ENCODE results near the gene CLCA4.

CLCA4 gene

DNA sequence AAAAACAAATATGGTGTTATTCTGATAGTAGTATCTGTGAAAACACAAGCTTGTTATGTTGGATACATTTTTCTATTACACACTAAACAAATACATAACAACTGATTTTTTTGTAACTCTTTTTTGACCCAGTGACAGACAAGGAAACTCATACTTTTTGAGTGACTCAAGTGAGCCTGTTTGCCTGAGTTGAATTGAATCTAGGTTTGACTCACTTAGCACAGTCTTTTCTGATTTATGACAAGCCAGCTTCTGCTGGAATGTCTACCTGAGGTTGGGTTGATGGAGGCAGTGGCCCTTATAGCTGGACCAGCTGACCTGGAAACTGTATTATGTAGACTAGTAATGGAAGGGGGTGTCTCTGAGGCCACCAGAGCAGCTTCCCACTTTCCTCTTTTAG is 4.2 kb upstream of the CLCA4 start:
- no peaks in the 10 kb centered on the region for H3K4me1 ChIP-seq (ENCODE audit: low read depth, poor library complexity, severe bottlenecking)
- H3K4me3 ChIP-seq (IDR thresholded peaks at IDR 0.05; ENCODE audit: insufficient read depth, low read depth, low read length): no peak overlapping the region
- no peaks in the 10 kb centered on the region for H3K79me2 ChIP-seq (ENCODE audit: insufficient read depth, low read depth)
- H3K4me2 ChIP-seq: no peak overlapping the region
- H3K27ac ChIP-seq: no peak overlapping the region
- TF ChIP-seq, protein P1, sequence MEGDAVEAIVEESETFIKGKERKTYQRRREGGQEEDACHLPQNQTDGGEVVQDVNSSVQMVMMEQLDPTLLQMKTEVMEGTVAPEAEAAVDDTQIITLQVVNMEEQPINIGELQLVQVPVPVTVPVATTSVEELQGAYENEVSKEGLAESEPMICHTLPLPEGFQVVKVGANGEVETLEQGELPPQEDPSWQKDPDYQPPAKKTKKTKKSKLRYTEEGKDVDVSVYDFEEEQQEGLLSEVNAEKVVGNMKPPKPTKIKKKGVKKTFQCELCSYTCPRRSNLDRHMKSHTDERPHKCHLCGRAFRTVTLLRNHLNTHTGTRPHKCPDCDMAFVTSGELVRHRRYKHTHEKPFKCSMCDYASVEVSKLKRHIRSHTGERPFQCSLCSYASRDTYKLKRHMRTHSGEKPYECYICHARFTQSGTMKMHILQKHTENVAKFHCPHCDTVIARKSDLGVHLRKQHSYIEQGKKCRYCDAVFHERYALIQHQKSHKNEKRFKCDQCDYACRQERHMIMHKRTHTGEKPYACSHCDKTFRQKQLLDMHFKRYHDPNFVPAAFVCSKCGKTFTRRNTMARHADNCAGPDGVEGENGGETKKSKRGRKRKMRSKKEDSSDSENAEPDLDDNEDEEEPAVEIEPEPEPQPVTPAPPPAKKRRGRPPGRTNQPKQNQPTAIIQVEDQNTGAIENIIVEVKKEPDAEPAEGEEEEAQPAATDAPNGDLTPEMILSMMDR (conservative IDR thresholded peaks at IDR 0.05; ENCODE audit: low read depth, low read length): no peak
- H3K9ac ChIP-seq: no peak overlapping the region
- H3K27me3 ChIP-seq (ENCODE audit: insufficient read depth, low read depth): no peaks in the 10 kb centered on the region
- H4K20me1 ChIP-seq (ENCODE audit: insufficient read depth): no peaks in the 10 kb centered on the region
- H3K36me3 ChIP-seq (ENCODE audit: insufficient read depth): no peaks in the 10 kb centered on the region
- no peak overlapping the region for H2AFZ ChIP-seq (ENCODE audit: low read depth)

DNA sequence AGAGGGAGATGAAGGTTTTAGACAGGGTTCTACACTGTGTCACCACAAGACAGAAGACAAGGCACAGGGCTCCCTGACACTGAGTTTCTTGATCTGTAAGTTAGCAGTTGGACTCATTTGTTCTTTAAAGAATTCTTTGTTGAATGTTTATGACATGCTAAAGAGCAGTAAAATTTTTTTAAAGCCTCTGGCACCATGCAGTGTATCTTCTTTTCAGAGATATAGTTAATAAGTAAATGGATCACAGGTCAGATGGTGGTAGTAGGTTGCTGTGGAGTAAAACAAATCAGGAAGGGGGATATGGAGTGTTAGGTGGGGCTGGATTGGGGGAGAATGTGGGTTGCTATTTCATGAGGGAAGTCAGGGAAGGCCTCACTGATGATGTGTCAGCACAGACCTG is 2.0 kb downstream of the CLCA4 start:
- no peaks in the 10 kb centered on the region for H4K20me1 ChIP-seq (ENCODE audit: insufficient read depth)
- H3K79me2 ChIP-seq (ENCODE audit: insufficient read depth, low read depth): no peaks in the 10 kb centered on the region
- no peak overlapping the region for H3K9ac ChIP-seq
- no peaks in the 10 kb centered on the region for H3K36me3 ChIP-seq (ENCODE audit: insufficient read depth)
- no peak overlapping the region for H2AFZ ChIP-seq (ENCODE audit: low read depth)
- no peaks in the 10 kb centered on the region for H3K4me1 ChIP-seq (ENCODE audit: low read depth, poor library complexity, severe bottlenecking)
- H3K4me2 ChIP-seq: no peak overlapping the region
- TF ChIP-seq, protein P1 (conservative IDR thresholded peaks at IDR 0.05; ENCODE audit: low read depth, low read length): no peak
- no peaks in the 10 kb centered on the region for H3K27me3 ChIP-seq (ENCODE audit: insufficient read depth, low read depth)
- no peak overlapping the region for H3K4me3 ChIP-seq (IDR thresholded peaks at IDR 0.05; ENCODE audit: insufficient read depth, low read depth, low read length)
- no peak overlapping the region for H3K27ac ChIP-seq

DNA sequence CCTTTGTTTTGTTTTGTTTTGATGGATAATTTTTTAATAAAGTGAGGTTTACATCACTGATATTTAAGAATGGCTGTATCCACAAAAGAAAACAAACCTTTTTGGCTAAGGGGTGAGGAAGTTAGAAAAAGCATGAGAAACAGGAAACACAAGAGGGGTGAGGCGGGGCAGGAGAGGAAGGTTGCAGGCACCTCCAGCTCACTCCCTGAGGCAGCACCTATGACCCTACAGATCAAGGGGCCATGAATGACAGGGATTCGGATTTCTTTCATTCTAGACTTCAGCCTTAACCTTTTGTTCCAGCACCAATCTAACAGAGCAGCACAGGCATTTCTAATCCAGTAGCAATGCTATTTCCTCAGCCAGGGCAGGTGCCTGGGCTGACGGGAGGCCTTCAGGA is 4.4 kb downstream of the CLCA4 start:
- Histone ChIP-seq H3K27ac (no peak overlapping the region), H2AFZ (ENCODE audit: low read depth) (no peak overlapping the region), H3K36me3 (ENCODE audit: insufficient read depth) (no peaks in the 10 kb centered on the region), H3K9ac (no peak overlapping the region), H3K4me1 (ENCODE audit: low read depth, poor library complexity, severe bottlenecking) (no peaks in the 10 kb centered on the region), H3K27me3 (ENCODE audit: insufficient read depth, low read depth) (no peaks in the 10 kb centered on the region), H4K20me1 (ENCODE audit: insufficient read depth) (no peaks in the 10 kb centered on the region), H3K79me2 (ENCODE audit: insufficient read depth, low read depth) (no peaks in the 10 kb centered on the region), H3K4me3 (IDR thresholded peaks at IDR 0.05; ENCODE audit: insufficient read depth, low read depth, low read length) (no peak overlapping the region), H3K4me2 (no peak overlapping the region)
- TF ChIP-seq, protein P1 (conservative IDR thresholded peaks at IDR 0.05; ENCODE audit: low read depth, low read length): no peak

DNA sequence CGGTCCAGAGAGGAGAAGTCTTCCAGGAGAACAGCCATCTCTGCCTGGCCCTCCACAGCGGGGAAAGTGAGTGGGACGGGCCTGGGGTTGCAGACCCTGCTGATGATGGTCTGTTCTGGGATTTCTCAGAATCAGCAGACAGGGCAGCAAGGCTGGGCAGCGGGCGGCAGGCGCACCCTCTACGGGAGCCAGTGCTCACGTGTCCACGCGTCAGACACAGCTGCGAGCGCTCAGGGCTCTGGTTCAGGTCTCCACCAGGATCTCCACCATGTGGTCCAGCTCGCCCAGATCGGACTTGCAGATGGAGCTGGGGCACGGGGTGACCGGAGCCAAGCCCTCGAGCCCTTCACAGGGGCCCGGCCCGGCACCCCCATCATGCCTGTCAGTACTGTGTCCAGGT is 5.5 kb downstream of the CLCA4 start:
- Histone ChIP-seq H3K4me2 (no peak overlapping the region), H3K9ac (no peak overlapping the region), H3K79me2 (ENCODE audit: insufficient read depth, low read depth) (no peaks in the 10 kb centered on the region), H2AFZ (ENCODE audit: low read depth) (no peak overlapping the region), H3K4me1 (ENCODE audit: low read depth, poor library complexity, severe bottlenecking) (no peaks in the 10 kb centered on the region), H3K27ac (no peak overlapping the region), H3K4me3 (IDR thresholded peaks at IDR 0.05; ENCODE audit: insufficient read depth, low read depth, low read length) (no peak overlapping the region), H4K20me1 (ENCODE audit: insufficient read depth) (no peaks in the 10 kb centered on the region), H3K36me3 (ENCODE audit: insufficient read depth) (no peaks in the 10 kb centered on the region), H3K27me3 (ENCODE audit: insufficient read depth, low read depth) (no peaks in the 10 kb centered on the region)
- TF ChIP-seq, protein P1 (conservative IDR thresholded peaks at IDR 0.05; ENCODE audit: low read depth, low read length): no peak

DNA sequence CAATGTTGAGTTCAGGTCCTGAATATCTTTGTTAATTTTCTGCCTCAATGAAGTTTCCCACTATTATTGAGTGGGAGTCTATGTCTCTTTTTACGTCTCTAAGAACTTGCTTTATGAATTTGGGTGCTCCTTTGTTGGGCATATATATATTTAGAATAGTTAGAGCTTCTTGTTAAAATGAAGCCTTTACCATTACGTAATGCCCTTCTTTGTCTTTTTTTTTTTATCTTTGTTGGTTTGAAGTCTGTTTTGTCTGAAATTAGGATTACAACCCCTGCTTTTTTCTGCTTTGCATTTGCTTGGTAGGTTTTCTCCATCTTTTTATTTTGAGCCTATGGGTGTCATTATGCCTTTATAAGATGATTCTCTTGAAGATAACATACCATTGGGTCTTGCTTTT is 10.9 kb downstream of the CLCA4 start:
- Histone ChIP-seq H3K4me1 (ENCODE audit: low read depth, poor library complexity, severe bottlenecking) (no peaks in the 10 kb centered on the region), H3K79me2 (ENCODE audit: insufficient read depth, low read depth) (no peaks in the 10 kb centered on the region), H3K9ac (no peak overlapping the region), H4K20me1 (ENCODE audit: insufficient read depth) (no peaks in the 10 kb centered on the region), H3K36me3 (ENCODE audit: insufficient read depth) (no peaks in the 10 kb centered on the region), H3K27ac (no peak overlapping the region), H2AFZ (ENCODE audit: low read depth) (no peak overlapping the region), H3K27me3 (ENCODE audit: insufficient read depth, low read depth) (no peaks in the 10 kb centered on the region), H3K4me2 (no peak overlapping the region), H3K4me3 (IDR thresholded peaks at IDR 0.05; ENCODE audit: insufficient read depth, low read depth, low read length) (no peak overlapping the region)
- TF ChIP-seq, protein P1 (conservative IDR thresholded peaks at IDR 0.05; ENCODE audit: low read depth, low read length): no peak
